ENCODE measurements around the gene ZNF277. TPM values are rescaled to one million over a fixed set of nuclear protein-coding genes. Genes with fewer than 3 reads are reported as not detected.

The ZNF277 gene
- 61.4 TPM for polyA plus RNA-seq (2013)

- peak; percentile 99 for DNase-seq
- peak within 1 kb of the TSS; percentile 84 to 100 (median 98) for H3K4me3 ChIP-seq (ENCODE audit: control insufficient read depth in 1 of 7, extremely low read depth in 1 of 7, insufficient read depth in 4 of 7, low read depth in 2 of 7, low read length in 6 of 7)
- peaks cover 0 to 2% (median 0%) of the 10 kb centered on the region in 5 experiments for H3K9me3 ChIP-seq (ENCODE audit: control extremely low read depth in 1 of 5, control insufficient read depth in 4 of 5, insufficient read depth in 2 of 5, low read depth in 1 of 5, low read length in 4 of 5)
- H3K27ac ChIP-seq (ENCODE audit: insufficient read depth in 1 of 2, low read depth in 1 of 2, low read length in 2 of 2, poor library complexity in 1 of 2, severe bottlenecking in 2 of 2): peak within 1 kb of the TSS; percentile 61 to 86
- POLR2A ChIA-PET: interaction anchor here (0.6 to 1.7 kb wide), 2 partner anchors 244 to 687 kb away, joined by 5 read pairs; partner anchors contain the start of gene IFRD1
- peaks cover 22 to 33% (median 30%) of the 10 kb centered on the region in 4 experiments for H3K4me1 ChIP-seq (ENCODE audit: control extremely low read depth in 1 of 4, control insufficient read depth in 4 of 4, insufficient read depth in 4 of 4, low read length in 3 of 4)
- H3K36me3 ChIP-seq (ENCODE audit: control insufficient read depth in 4 of 4, insufficient read depth in 4 of 4, low read length in 3 of 4): no peaks in the 10 kb centered on the region
- WGBS (ENCODE audit: insufficient coverage): 0% methylated on average over 58 of the region's 67 CpGs
- peaks cover 0 to 12% (median 2%) of the 10 kb centered on the region in 5 experiments for H3K27me3 ChIP-seq (replicated peaks in 2 of 5; ENCODE audit: control insufficient read depth in 4 of 5, insufficient read depth in 5 of 5, low read length in 4 of 5)
- CTCF ChIA-PET: interaction anchor here (0.8 to 2.3 kb wide), 3 partner anchors 42 to 245 kb away, joined by 3 to 6 read pairs (median 3); no protein-coding TSS in a partner anchor
Observed at GRCh38 chr7:112206238-112206990, at the start of gene ZNF277, which contains the start of gene DOCK4. Gene ZNF277, plus strand, starts transcription at chr7:112206695. Its CDS starts 22 bp downstream, at chr7:112206717. Gene DOCK4, minus strand, starts transcription at chr7:112206399. Its CDS starts 261 bp downstream, at chr7:112206138.

- Histone ChIP-seq H3K36me3 (ENCODE audit: control insufficient read depth in 4 of 4, insufficient read depth in 4 of 4, low read length in 3 of 4) (no peaks in the 10 kb centered on the region), H3K4me3 (ENCODE audit: control insufficient read depth in 1 of 7, extremely low read depth in 1 of 7, insufficient read depth in 4 of 7, low read depth in 2 of 7, low read length in 6 of 7) (no peak overlapping the region), H3K27ac (ENCODE audit: insufficient read depth in 1 of 2, low read depth in 1 of 2, low read length in 2 of 2, poor library complexity in 1 of 2, severe bottlenecking in 2 of 2) (peak overlapping the region in 1 of 2 experiments; percentile 43), H3K9me3 (ENCODE audit: control extremely low read depth in 1 of 5, control insufficient read depth in 4 of 5, insufficient read depth in 2 of 5, low read depth in 1 of 5, low read length in 4 of 5) (no peaks in the 10 kb centered on the region), H3K4me1 (ENCODE audit: control extremely low read depth in 1 of 4, control insufficient read depth in 4 of 4, insufficient read depth in 4 of 4, low read length in 3 of 4) (peaks cover 9 to 59% (median 37%) of the 10 kb centered on the region in 4 experiments), H3K27me3 (replicated peaks in 2 of 5; ENCODE audit: control insufficient read depth in 4 of 5, insufficient read depth in 5 of 5, low read length in 4 of 5) (no peaks in the 10 kb centered on the region)
- DNase-seq: peak; percentile 91 to 96 (median 96)
- POLR2A ChIA-PET: no interaction called here
- CTCF ChIA-PET: interaction anchor here (0.9 to 1.3 kb wide), 3 partner anchors 9 to 47 kb away, joined by 3 to 4 read pairs (median 3); no protein-coding TSS in a partner anchor
- WGBS (ENCODE audit: insufficient coverage): 5% methylated on average over 3 of the region's 4 CpGs
Observed at GRCh38 chr7:112157072-112157471, 49.4 kb upstream of the ZNF277 start.

DNA sequence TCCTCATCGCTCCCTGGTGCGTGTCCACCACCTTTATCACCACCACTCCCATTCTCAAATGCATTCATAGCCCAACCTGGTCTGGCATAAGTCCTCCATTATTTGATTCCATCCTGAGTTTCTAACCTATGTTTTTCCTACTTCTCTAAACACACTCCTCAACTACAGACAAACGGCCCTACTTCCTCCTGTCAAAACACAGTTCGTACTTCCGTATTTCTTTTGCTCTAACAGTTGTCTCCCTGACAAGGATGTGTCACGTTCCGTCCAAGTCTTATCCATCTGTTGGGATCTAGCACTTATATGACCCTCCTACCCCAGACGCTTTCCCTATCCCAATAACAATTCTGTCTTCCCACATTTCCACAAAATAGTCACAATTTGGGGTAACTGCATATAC, 47.1 kb upstream of the ZNF277 start:
- ChIA-PET POLR2A (no interaction called here), CTCF (interaction anchor here (2.0 kb wide), 1 partner anchor 14 kb away, joined by 6 read pairs; no protein-coding TSS in a partner anchor)
- peak overlapping the region in 1 of 2 experiments; percentile 2 for H3K27ac ChIP-seq (ENCODE audit: insufficient read depth in 1 of 2, low read depth in 1 of 2, low read length in 2 of 2, poor library complexity in 1 of 2, severe bottlenecking in 2 of 2)
- H3K27me3 ChIP-seq (replicated peaks in 2 of 5; ENCODE audit: control insufficient read depth in 4 of 5, insufficient read depth in 5 of 5, low read length in 4 of 5): no peaks in the 10 kb centered on the region
- no peaks in the 10 kb centered on the region for H3K9me3 ChIP-seq (ENCODE audit: control extremely low read depth in 1 of 5, control insufficient read depth in 4 of 5, insufficient read depth in 2 of 5, low read depth in 1 of 5, low read length in 4 of 5)
- WGBS (ENCODE audit: insufficient coverage): 26% methylated on average over 7 of the region's 8 CpGs
- no peaks in the 10 kb centered on the region for H3K36me3 ChIP-seq (ENCODE audit: control insufficient read depth in 4 of 4, insufficient read depth in 4 of 4, low read length in 3 of 4)
- peak overlapping the region in 1 of 7 experiments; percentile 11 for H3K4me3 ChIP-seq (ENCODE audit: control insufficient read depth in 1 of 7, extremely low read depth in 1 of 7, insufficient read depth in 4 of 7, low read depth in 2 of 7, low read length in 6 of 7)
- H3K4me1 ChIP-seq (ENCODE audit: control extremely low read depth in 1 of 4, control insufficient read depth in 4 of 4, insufficient read depth in 4 of 4, low read length in 3 of 4): peaks cover 9 to 59% (median 39%) of the 10 kb centered on the region in 4 experiments
- peak; percentile 45 to 84 (median 75) for DNase-seq

GRCh38 chr7:112160130-112160770, 46.2 kb upstream of the ZNF277 start:
- CTCF ChIA-PET: interaction anchor here (1.1 to 2.0 kb wide), 2 partner anchors 13 to 35 kb away, joined by 3 to 6 read pairs; no protein-coding TSS in a partner anchor
- POLR2A ChIA-PET: no interaction called here
- Histone ChIP-seq H3K4me1 (ENCODE audit: control extremely low read depth in 1 of 4, control insufficient read depth in 4 of 4, insufficient read depth in 4 of 4, low read length in 3 of 4) (peaks cover 9 to 54% (median 37%) of the 10 kb centered on the region in 4 experiments), H3K27me3 (replicated peaks in 2 of 5; ENCODE audit: control insufficient read depth in 4 of 5, insufficient read depth in 5 of 5, low read length in 4 of 5) (no peaks in the 10 kb centered on the region), H3K4me3 (ENCODE audit: control insufficient read depth in 1 of 7, extremely low read depth in 1 of 7, insufficient read depth in 4 of 7, low read depth in 2 of 7, low read length in 6 of 7) (no peak overlapping the region), H3K9me3 (ENCODE audit: control extremely low read depth in 1 of 5, control insufficient read depth in 4 of 5, insufficient read depth in 2 of 5, low read depth in 1 of 5, low read length in 4 of 5) (no peaks in the 10 kb centered on the region), H3K36me3 (ENCODE audit: control insufficient read depth in 4 of 4, insufficient read depth in 4 of 4, low read length in 3 of 4) (no peaks in the 10 kb centered on the region), H3K27ac (ENCODE audit: insufficient read depth in 1 of 2, low read depth in 1 of 2, low read length in 2 of 2, poor library complexity in 1 of 2, severe bottlenecking in 2 of 2) (no peak overlapping the region)
- WGBS (ENCODE audit: insufficient coverage): 75% methylated on average over 1 of the region's 2 CpGs
- peak in 2 of 3 donors; percentile 13 to 31 for DNase-seq

- 88% methylated on average over 5 of the region's 7 CpGs for WGBS (ENCODE audit: insufficient coverage)
- Histone ChIP-seq H3K4me1 (ENCODE audit: control extremely low read depth in 1 of 4, control insufficient read depth in 4 of 4, insufficient read depth in 4 of 4, low read length in 3 of 4) (peaks cover 9 to 54% (median 37%) of the 10 kb centered on the region in 4 experiments), H3K27me3 (replicated peaks in 2 of 5; ENCODE audit: control insufficient read depth in 4 of 5, insufficient read depth in 5 of 5, low read length in 4 of 5) (no peaks in the 10 kb centered on the region), H3K36me3 (ENCODE audit: control insufficient read depth in 4 of 4, insufficient read depth in 4 of 4, low read length in 3 of 4) (no peaks in the 10 kb centered on the region), H3K27ac (ENCODE audit: insufficient read depth in 1 of 2, low read depth in 1 of 2, low read length in 2 of 2, poor library complexity in 1 of 2, severe bottlenecking in 2 of 2) (no peak overlapping the region), H3K9me3 (ENCODE audit: control extremely low read depth in 1 of 5, control insufficient read depth in 4 of 5, insufficient read depth in 2 of 5, low read depth in 1 of 5, low read length in 4 of 5) (no peaks in the 10 kb centered on the region), H3K4me3 (ENCODE audit: control insufficient read depth in 1 of 7, extremely low read depth in 1 of 7, insufficient read depth in 4 of 7, low read depth in 2 of 7, low read length in 6 of 7) (no peak overlapping the region)
- ChIA-PET POLR2A (no interaction called here), CTCF (interaction anchor here (1.1 to 2.0 kb wide), 2 partner anchors 13 to 35 kb away, joined by 3 to 6 read pairs; no protein-coding TSS in a partner anchor)
- DNase-seq: no peak
Observed at GRCh38 chr7:112160771-112161150, 45.7 kb upstream of the ZNF277 start.

GRCh38 chr7:112161253-112162141, 45.0 kb upstream of the ZNF277 start:
- Histone ChIP-seq H3K27me3 (replicated peaks in 2 of 5; ENCODE audit: control insufficient read depth in 4 of 5, insufficient read depth in 5 of 5, low read length in 4 of 5) (no peaks in the 10 kb centered on the region), H3K36me3 (ENCODE audit: control insufficient read depth in 4 of 4, insufficient read depth in 4 of 4, low read length in 3 of 4) (no peaks in the 10 kb centered on the region), H3K4me1 (ENCODE audit: control extremely low read depth in 1 of 4, control insufficient read depth in 4 of 4, insufficient read depth in 4 of 4, low read length in 3 of 4) (peaks cover 9 to 52% (median 36%) of the 10 kb centered on the region in 4 experiments), H3K27ac (ENCODE audit: insufficient read depth in 1 of 2, low read depth in 1 of 2, low read length in 2 of 2, poor library complexity in 1 of 2, severe bottlenecking in 2 of 2) (no peak overlapping the region), H3K9me3 (ENCODE audit: control extremely low read depth in 1 of 5, control insufficient read depth in 4 of 5, insufficient read depth in 2 of 5, low read depth in 1 of 5, low read length in 4 of 5) (no peaks in the 10 kb centered on the region), H3K4me3 (ENCODE audit: control insufficient read depth in 1 of 7, extremely low read depth in 1 of 7, insufficient read depth in 4 of 7, low read depth in 2 of 7, low read length in 6 of 7) (no peak overlapping the region)
- WGBS (ENCODE audit: insufficient coverage): 20% methylated on average over 1 of the region's 3 CpGs
- no peak for DNase-seq
- CTCF ChIA-PET: interaction anchor here (0.9 to 2.0 kb wide), 4 partner anchors 12 to 425 kb away, joined by 3 to 6 read pairs (median 3); no protein-coding TSS in a partner anchor
- POLR2A ChIA-PET: no interaction called here

All from common myeloid progenitor, CD34-positive (primary cell).